GM04504 (cell line): ENCODE data around the gene CD93.

ENCODE experiments used
- DNase-seq: peaks from one replicate; pipeline ENCODE4 v3.0.0-alpha.2; 2012; ENCODE audit warnings: low read depth

Gene CD93

GRCh38 chr20:23060629-23061028, 25.5 kb downstream of the CD93 start:
- no peak for DNase-seq

- DNase-seq: no peak
Measured at GRCh38 chr20:23059846-23060245, 26.3 kb downstream of the CD93 start.

DNA sequence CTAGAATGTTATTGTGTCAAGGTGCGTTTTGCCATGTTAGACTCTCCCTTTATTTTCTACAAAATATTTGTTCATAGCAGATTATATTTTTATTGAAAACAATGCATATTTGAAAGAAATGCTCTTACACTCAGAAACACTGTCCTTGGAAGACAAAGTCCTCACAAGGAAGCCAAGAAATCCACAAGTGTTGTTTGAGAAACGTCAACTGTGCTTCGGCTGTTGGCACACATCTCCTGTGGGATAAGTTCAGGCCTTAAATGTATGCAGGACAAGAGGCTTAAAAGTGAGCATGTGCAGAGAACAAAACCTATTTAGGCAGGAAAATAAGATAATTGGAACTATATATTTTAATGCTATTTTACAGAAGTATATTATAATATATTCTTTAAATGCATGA, 27.1 kb downstream of the CD93 start:
- no peak for DNase-seq

DNA sequence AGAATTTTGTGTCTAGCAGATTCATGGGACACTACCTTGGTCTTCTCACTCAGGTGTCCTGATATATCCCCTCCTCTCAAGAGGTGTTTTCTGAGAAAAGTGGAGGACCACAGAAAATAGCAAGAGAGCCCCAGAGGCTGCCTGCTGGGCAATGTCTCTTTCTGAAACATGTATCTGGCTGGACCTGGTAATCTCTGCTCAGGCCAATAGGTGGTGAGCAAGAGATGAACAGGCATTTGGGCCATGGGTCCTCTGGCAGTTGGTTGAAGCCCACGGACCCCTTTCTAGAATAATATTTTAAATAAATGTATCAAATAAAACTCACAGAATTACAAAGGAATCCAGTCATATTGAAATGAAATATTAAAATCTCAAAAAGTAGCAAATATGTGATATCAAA, 27.9 kb downstream of the CD93 start:
- no peak for DNase-seq

DNA sequence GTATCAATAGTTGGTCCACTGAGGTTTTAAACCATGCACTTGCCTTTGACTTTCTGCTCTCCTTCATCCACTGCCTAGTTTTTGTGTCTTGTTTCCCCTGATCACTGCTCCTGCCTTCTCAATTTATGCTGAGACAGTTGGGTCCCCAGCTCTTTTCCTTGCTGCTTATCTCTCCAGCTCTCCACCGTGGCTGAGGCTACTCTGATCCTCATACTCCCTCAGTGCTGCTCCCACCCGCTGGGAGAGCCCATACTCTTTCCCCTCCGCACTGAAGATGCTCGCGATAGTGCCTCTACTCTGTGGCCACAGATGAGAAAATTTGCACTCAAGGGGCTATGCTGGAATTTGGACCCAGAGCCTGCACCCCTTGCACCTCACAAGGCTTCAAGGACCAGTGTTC, 33.2 kb downstream of the CD93 start:
- DNase-seq: no peak

DNA sequence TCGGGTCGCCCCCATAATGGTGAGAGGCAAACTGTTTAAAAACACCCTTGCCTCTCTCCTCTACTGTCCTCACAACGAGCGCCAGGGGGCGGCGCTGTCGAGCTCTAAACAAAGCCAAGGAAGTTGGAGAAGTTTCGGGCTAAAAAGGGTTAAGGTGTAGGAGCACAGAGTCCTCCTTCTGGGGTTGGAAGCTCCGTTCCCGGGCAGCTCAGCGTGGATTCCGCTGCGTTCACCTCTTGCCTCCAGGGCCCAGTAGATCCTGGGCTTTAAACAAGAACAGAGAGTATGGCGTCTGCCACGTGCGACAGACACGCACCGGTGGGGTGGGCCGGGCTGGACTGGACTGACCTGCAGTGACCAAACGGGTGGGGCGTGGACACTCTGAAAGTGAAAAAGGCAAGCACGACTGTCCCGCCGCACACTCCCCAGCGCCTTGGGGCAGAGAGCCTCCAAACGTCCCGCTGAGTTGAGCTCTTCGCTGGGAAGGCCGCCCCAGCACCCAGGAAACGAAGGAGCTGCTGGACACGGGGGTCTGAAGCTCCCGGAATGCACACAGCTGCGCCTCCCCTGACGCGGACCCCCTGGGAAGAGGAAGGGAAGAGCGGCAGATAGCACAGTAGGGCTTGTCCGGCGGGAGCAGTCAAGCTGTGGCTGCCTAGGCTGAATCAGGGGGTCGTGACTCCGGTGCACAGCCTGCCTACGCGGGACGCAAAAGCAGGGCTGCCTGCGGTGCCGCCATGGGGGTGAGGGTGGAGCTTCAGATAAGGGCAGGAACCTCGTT, 35.1 kb downstream of the CD93 start:
- DNase-seq: no peak

- no peak for DNase-seq
Measured at GRCh38 chr20:23050076-23050838, 35.9 kb downstream of the CD93 start.

GRCh38 chr20:23049201-23050075, 36.7 kb downstream of the CD93 start, which contains the start of gene THBD:
Gene THBD, minus strand, starts transcription at chr20:23049672. Its CDS starts 168 bp downstream, at chr20:23049504.
- DNase-seq: no peak

DNA sequence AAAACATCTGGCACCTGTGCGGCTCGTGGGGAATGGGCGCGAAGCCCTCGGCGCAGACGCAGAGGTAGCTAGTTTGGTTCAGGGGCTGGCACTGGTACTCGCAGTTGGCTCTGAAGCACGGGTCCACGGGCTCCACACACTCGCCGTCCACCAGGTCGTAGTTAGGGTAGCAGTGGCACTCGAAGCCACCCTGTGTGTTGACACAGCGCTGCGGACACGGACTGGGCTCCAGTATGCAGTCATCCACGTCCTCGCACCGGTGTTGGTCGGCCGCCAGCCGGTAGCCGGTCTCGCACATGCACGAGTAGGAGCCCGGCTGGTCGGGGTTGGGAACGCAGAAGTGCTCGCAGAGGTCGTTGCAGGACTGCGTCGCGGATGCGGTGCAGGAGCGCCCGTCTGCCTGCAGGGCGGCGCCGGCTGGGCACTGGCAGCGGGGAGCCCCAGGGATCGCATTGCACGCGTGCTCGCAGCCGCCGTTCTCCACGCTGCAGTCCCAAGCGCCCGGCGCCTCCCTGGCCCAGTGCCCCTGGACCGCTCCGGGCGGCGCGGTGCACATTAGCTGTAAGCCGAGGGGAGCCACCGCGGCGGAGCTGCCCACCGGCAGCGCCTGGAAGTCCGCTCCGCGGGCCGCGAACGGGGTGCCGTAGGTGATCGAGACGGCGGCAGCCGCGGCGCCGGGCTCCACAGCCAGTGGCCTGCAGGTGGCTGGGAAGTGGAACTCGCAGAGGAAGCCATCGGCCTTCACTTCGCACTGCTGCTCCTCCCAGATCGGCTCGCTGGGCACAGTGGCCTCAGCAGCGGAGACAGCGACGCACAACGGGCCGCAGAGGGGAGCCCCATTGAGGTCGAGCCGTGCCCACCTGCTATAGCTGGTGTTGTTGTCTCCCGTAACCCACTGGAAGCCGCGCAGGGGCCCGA, 37.6 kb downstream of the CD93 start:
- no peak for DNase-seq

GRCh38 chr20:23047738-23048214, 38.3 kb downstream of the CD93 start:
- no peak for DNase-seq

- DNase-seq: no peak
Measured at GRCh38 chr20:23047001-23047737, 39.0 kb downstream of the CD93 start.

- no peak for DNase-seq
Measured at GRCh38 chr20:23046431-23046830, 39.7 kb downstream of the CD93 start.

DNA sequence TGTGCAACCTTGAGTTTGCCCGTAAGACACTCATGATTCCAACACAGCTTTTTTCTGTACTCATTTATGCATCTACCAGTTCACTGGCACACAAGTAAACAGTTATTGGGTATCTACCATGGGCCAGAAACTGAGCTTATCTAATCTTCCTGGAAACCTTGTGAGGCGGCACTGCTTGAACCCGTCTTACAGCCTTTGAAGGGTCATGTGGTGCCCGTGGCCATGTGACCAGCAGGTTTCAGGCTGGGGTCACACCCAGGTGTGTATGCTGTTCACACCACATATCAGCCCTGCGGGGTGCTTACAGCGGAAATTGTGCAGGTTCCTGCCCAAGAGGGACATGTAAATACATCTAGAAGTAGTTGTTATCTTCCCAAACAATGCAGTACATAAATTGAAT, 42.7 kb downstream of the CD93 start:
- no peak for DNase-seq

DNA sequence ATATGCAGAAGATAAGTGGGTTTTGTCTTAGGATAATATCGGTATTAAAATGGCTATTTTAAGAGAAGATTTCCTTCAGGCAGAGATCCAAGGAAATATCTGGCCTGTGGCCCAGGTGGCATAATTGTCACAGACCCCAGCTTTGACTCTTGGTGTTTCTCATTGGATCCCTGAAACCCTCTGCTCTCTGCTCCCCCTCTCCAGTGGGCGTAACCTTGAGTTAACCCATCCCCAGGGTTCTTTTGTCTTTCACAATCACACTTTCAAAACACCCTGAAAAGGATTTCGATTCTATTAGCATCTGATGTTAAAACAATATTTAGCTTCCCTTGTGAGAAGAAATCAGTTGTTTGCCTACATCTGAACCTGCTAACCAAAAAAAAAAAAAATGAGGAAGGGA, 43.9 kb downstream of the CD93 start:
- DNase-seq: no peak

DNA sequence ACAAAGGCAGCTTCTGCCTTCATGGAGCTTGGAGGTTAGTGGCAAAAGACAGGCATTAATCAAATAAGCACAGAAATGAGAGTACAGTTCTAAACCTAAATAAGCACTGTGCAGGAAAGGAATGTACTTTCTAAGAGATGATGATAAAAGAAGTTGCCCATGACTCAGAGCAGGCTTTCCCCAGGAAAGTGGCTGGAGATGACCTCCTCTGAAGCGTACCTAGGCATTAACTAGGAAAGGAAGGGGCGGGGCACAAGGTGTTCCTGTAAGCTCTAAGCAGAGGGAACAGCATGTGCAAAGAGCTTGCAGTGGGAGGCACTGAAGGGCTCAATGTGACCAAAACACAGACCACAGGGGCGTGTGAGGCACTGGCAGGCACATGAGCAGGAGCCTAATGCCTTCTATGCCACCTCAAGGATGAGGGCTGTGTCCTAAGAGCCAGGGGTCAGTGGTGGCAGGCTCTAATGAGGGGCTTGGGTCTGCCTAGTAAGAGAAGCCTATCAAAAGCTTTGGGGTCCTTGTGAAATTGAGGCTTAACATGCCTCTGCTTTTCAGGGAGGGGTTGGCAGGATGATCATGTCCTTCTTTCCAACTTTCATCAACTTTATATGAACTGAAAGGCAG, 46.1 kb downstream of the CD93 start:
- no peak for DNase-seq

GRCh38 chr20:23039136-23039875, 46.8 kb downstream of the CD93 start:
- no peak for DNase-seq

DNA sequence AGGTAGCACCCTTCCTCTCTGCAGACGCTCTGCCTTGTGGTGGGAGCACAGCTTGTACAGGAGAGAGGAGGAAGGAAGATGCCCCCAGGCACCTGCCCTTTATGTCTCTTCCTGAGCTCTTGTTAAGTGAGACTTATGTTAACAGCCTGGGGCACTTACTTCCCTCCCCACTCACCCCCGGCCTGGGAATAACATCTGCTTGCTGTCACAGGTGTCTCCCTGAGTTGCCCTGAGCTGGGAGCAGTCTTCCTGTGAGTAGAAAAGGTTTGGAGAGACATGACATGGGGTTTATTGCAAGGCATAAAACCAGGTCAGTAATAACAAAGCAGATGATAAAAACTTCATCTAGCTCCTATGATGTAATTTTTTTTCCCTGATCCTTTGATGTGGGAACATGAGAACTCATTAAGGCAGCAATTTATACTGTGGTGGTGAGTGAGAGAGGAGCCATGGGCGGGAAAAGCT, 49.1 kb downstream of the CD93 start:
- no peak for DNase-seq

DNA sequence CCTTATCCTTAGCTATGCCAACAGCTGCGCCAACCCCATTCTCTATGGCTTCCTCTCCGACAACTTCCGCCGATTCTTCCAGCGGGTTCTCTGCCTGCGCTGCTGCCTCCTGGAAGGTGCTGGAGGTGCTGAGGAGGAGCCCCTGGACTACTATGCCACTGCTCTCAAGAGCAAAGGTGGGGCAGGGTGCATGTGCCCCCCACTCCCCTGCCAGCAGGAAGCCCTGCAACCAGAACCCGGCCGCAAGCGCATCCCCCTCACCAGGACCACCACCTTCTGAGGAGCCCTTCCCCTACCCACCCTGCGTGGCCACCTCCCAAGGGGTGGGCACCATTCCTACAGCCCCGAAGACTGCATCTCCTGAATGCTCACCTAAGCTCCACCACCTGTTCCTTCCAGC, 49.8 kb downstream of the CD93 start:
- no peak for DNase-seq

DNA sequence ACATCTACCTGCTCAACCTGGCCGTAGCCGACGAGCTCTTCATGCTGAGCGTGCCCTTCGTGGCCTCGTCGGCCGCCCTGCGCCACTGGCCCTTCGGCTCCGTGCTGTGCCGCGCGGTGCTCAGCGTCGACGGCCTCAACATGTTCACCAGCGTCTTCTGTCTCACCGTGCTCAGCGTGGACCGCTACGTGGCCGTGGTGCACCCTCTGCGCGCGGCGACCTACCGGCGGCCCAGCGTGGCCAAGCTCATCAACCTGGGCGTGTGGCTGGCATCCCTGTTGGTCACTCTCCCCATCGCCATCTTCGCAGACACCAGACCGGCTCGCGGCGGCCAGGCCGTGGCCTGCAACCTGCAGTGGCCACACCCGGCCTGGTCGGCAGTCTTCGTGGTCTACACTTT, 50.4 kb downstream of the CD93 start:
- no peak for DNase-seq
